GM18907 (cell line): ENCODE results near the gene PI4K2B.
A peak's percentile ranks its signal among the peaks of the same experiment; 100 is the strongest.
"Not testable (repeated sequence)": the region's sequence is repeated elsewhere in the genome, so short reads cannot be mapped to it uniquely, and the experiment has no call there.

Experiments used
- ATAC-seq: cut with Tn5 transposase; IDR thresholded peaks from one replicate; pipeline ENCODE4 v1.9.1; 2021; ENCODE audit warnings: mild to moderate bottlenecking, moderate library complexity; ENCODE audit not compliant: unreplicated experiment

Gene PI4K2B

GRCh38 chr4:25240754-25241210 is 6.9 kb downstream of the PI4K2B start:
- ATAC-seq, result peak; percentile 65

GRCh38 chr4:25242195-25242594 is 8.4 kb downstream of the PI4K2B start:
- not testable (repeated sequence) for ATAC-seq

- no peak for ATAC-seq
Observed at GRCh38 chr4:25245181-25245580, 11.3 kb downstream of the PI4K2B start.

GRCh38 chr4:25246680-25247611 is 13.1 kb downstream of the PI4K2B start:
- ATAC-seq, result no peak

- not testable (repeated sequence) for ATAC-seq
Observed at GRCh38 chr4:25248875-25249274, 15.0 kb downstream of the PI4K2B start.

- not testable (repeated sequence) for ATAC-seq
Observed at GRCh38 chr4:25249494-25249893, 15.7 kb downstream of the PI4K2B start.

GRCh38 chr4:25252230-25253070 is 18.6 kb downstream of the PI4K2B start:
- ATAC-seq, result no peak

- ATAC-seq, result no peak
Observed at GRCh38 chr4:25253071-25253445, 19.2 kb downstream of the PI4K2B start.

- ATAC-seq, result not testable (repeated sequence)
Observed at GRCh38 chr4:25253786-25254185, 20.0 kb downstream of the PI4K2B start.

GRCh38 chr4:25258980-25259578 is 25.2 kb downstream of the PI4K2B start:
- ATAC-seq, result no peak

- no peak for ATAC-seq
Observed at GRCh38 chr4:25271866-25272265, 38.0 kb downstream of the PI4K2B start.

- ATAC-seq, result no peak
Observed at GRCh38 chr4:25280210-25280609, 46.4 kb downstream of the PI4K2B start.

GRCh38 chr4:25283948-25284347 is 50.1 kb downstream of the PI4K2B start:
- ATAC-seq, result no peak

GRCh38 chr4:25284466-25284865 is 50.6 kb downstream of the PI4K2B start:
- ATAC-seq, result no peak

GRCh38 chr4:25290490-25291067 is 56.7 kb downstream of the PI4K2B start:
- ATAC-seq, result no peak

- no peak for ATAC-seq
Observed at GRCh38 chr4:25291158-25291733, 57.4 kb downstream of the PI4K2B start.

GRCh38 chr4:25297528-25298242 is 63.9 kb downstream of the PI4K2B start:
- no peak for ATAC-seq

- ATAC-seq, result no peak
Observed at GRCh38 chr4:25299476-25300203, 65.8 kb downstream of the PI4K2B start.

- ATAC-seq, result no peak
Observed at GRCh38 chr4:25301471-25301870, 67.6 kb downstream of the PI4K2B start.
